Neural crest cell (in vitro differentiated cells): Measurements from ENCODE around the gene PLXDC2. TPM values are rescaled to one million over a fixed set of nuclear protein-coding genes. Genes with fewer than 3 reads are reported as not detected.

ENCODE experiments used
- DNase-seq: peaks from one replicate; pipeline ENCODE4 v3.0.0; 2021; ENCODE audit warnings: low read depth, mixed read lengths, low spot score
- H3K27ac Mint-ChIP-seq: one replicate; pipeline ENCODE4 v1.8.0; 2021; ENCODE audit warnings: mild to moderate bottlenecking, mixed read lengths; ENCODE audit not compliant: unreplicated experiment
- H3K27me3 Mint-ChIP-seq: 2 replicates; pipeline ENCODE4 v1.8.0; 2021; ENCODE audit warnings: low read depth, mild to moderate bottlenecking, mixed read lengths
- H3K36me3 Mint-ChIP-seq: 2 replicates; pipeline ENCODE4 v1.8.0; 2021; ENCODE audit warnings: low read depth, mild to moderate bottlenecking, mixed read lengths
- H3K4me1 Mint-ChIP-seq: 2 replicates; pipeline ENCODE4 v1.8.0; 2021; ENCODE audit warnings: mixed read lengths
- H3K4me3 Mint-ChIP-seq: one replicate; pipeline ENCODE4 v1.8.0; 2021; ENCODE audit warnings: mild to moderate bottlenecking, mixed read lengths
- H3K9me3 Mint-ChIP-seq: 2 replicates; pipeline ENCODE4 v1.8.0; 2021; ENCODE audit warnings: mixed read lengths
- CTCF ChIP-seq: fragments of 200-600 bp; sonication (generic); conservative IDR thresholded peaks from 2 replicates; pipeline ENCODE4 v1.5.0; 2021; ENCODE audit warnings: antibody characterized with exemption, mild to moderate bottlenecking
- total RNA-seq: library from RNA; stranded (reverse); gene quantifications from 2 replicates; pipeline ENCODE4 v1.2.1, GENCODE V29; 2021

Gene PLXDC2
- total RNA-seq, 1 donor from 2014 or later = 4.0 TPM

GRCh38 chr10:20232079-20232705, 416.0 kb downstream of the PLXDC2 start:
- Mint-ChIP-seq H3K27me3 (no peaks in the 10 kb centered on the region), H3K36me3 (peaks cover 7% of the 10 kb centered on the region), H3K4me1 (peaks cover 4% of the 10 kb centered on the region), H3K4me3 (no peak overlapping the region), H3K27ac (no peak overlapping the region), H3K9me3 (peaks cover 6% of the 10 kb centered on the region)
- DNase-seq = no peak
- no peak for TF ChIP-seq CTCF

- no peaks in the 10 kb centered on the region for H3K27me3 Mint-ChIP-seq
- H3K9me3 Mint-ChIP-seq = peaks cover 3% of the 10 kb centered on the region
- H3K4me1 Mint-ChIP-seq = peaks cover 4% of the 10 kb centered on the region
- peaks cover 2% of the 10 kb centered on the region for H3K36me3 Mint-ChIP-seq
- no peak for DNase-seq
- no peak for TF ChIP-seq CTCF
- no peak overlapping the region for H3K27ac Mint-ChIP-seq
- no peak overlapping the region for H3K4me3 Mint-ChIP-seq
Observed at GRCh38 chr10:20233423-20233822, 417.2 kb downstream of the PLXDC2 start.

- DNase-seq = no peak
- H3K36me3 Mint-ChIP-seq = no peaks in the 10 kb centered on the region
- no peaks in the 10 kb centered on the region for H3K9me3 Mint-ChIP-seq
- H3K4me1 Mint-ChIP-seq = no peaks in the 10 kb centered on the region
- H3K27me3 Mint-ChIP-seq = no peaks in the 10 kb centered on the region
- no peak for TF ChIP-seq CTCF
- H3K27ac Mint-ChIP-seq = no peak overlapping the region
- no peak overlapping the region for H3K4me3 Mint-ChIP-seq
Observed at GRCh38 chr10:20234579-20234978, 418.3 kb downstream of the PLXDC2 start.

GRCh38 chr10:20237091-20237570, 420.9 kb downstream of the PLXDC2 start:
- no peak overlapping the region for H3K4me3 Mint-ChIP-seq
- H3K9me3 Mint-ChIP-seq = no peaks in the 10 kb centered on the region
- H3K27ac Mint-ChIP-seq = no peak overlapping the region
- no peak for DNase-seq
- TF ChIP-seq CTCF = no peak
- no peaks in the 10 kb centered on the region for H3K36me3 Mint-ChIP-seq
- H3K4me1 Mint-ChIP-seq = no peaks in the 10 kb centered on the region
- H3K27me3 Mint-ChIP-seq = no peaks in the 10 kb centered on the region

- no peak for TF ChIP-seq CTCF
- no peak overlapping the region for H3K27ac Mint-ChIP-seq
- DNase-seq = no peak
- no peaks in the 10 kb centered on the region for H3K27me3 Mint-ChIP-seq
- H3K4me3 Mint-ChIP-seq = no peak overlapping the region
- H3K4me1 Mint-ChIP-seq = no peaks in the 10 kb centered on the region
- no peaks in the 10 kb centered on the region for H3K36me3 Mint-ChIP-seq
- no peaks in the 10 kb centered on the region for H3K9me3 Mint-ChIP-seq
Observed at GRCh38 chr10:20237586-20237985, 421.4 kb downstream of the PLXDC2 start.
